Epithelial cell of esophagus (primary cell): ENCODE results near the gene CHD5.

ENCODE experiments used
- DNase-seq: peaks from one replicate; pipeline ENCODE4 v3.0.0; 2010; ENCODE audit warnings: low read depth
- H3K4me3 ChIP-seq: 2 replicates; pipeline ENCODE4 v1.5.1; 2011; ENCODE audit warnings: mild to moderate bottlenecking, low read length, control low read depth
- CTCF ChIP-seq: IDR thresholded peaks from 2 replicates; pipeline ENCODE4 v1.5.1; 2011; ENCODE audit warnings: low read depth, mild to moderate bottlenecking, low read length, control low read depth, inconsistent platforms; ENCODE audit not compliant: insufficient read depth; ENCODE audit errors: missing control alignments

The CHD5 gene

GRCh38 chr1:6179564-6180175, 451 bp downstream of the CHD5 start:
- no peak overlapping the region for H3K4me3 ChIP-seq
- no peak for DNase-seq
- no peak for TF ChIP-seq CTCF

GRCh38 chr1:6178751-6179563, 1.2 kb downstream of the CHD5 start:
- H3K4me3 ChIP-seq, result no peak overlapping the region
- TF ChIP-seq CTCF, result no peak
- DNase-seq, result no peak

- no peak for DNase-seq
- TF ChIP-seq CTCF, result no peak
- no peak overlapping the region for H3K4me3 ChIP-seq
Measured at GRCh38 chr1:6177681-6178380, 2.3 kb downstream of the CHD5 start.

GRCh38 chr1:6176779-6177178, 3.3 kb downstream of the CHD5 start:
- H3K4me3 ChIP-seq, result no peak overlapping the region
- DNase-seq, result no peak
- TF ChIP-seq CTCF, result no peak

- no peak for TF ChIP-seq CTCF
- no peak for DNase-seq
- no peak overlapping the region for H3K4me3 ChIP-seq
Measured at GRCh38 chr1:6175411-6175828, 4.7 kb downstream of the CHD5 start.

- no peak for TF ChIP-seq CTCF
- H3K4me3 ChIP-seq, result no peak overlapping the region
- DNase-seq, result no peak
Measured at GRCh38 chr1:6174621-6175410, 5.3 kb downstream of the CHD5 start.
